AG10803 (cell line): ENCODE data around the gene PRDM16.

Source experiments
- DNase-seq: peaks from one replicate; pipeline ENCODE4 v3.0.0; 2010; ENCODE audit warnings: low read depth
- H3K4me3 ChIP-seq: 2 replicates; pipeline ENCODE4 v1.5.1; 2011; ENCODE audit warnings: mild to moderate bottlenecking, low read length, control low read depth
- CTCF ChIP-seq: conservative IDR thresholded peaks from 2 replicates; pipeline ENCODE4 v1.5.1; 2011; ENCODE audit warnings: mild to moderate bottlenecking, low read length, control low read depth, inconsistent platforms

Gene PRDM16

GRCh38 chr1:3145532-3146325 lies 76.7 kb downstream of the PRDM16 start:
- no peak for DNase-seq
- TF ChIP-seq CTCF: no peak
- no peak overlapping the region for H3K4me3 ChIP-seq

GRCh38 chr1:3146458-3146857 lies 77.5 kb downstream of the PRDM16 start:
- no peak overlapping the region for H3K4me3 ChIP-seq
- no peak for DNase-seq

GRCh38 chr1:3146907-3147306 lies 77.9 kb downstream of the PRDM16 start:
- H3K4me3 ChIP-seq: no peak overlapping the region
- no peak for DNase-seq
- TF ChIP-seq CTCF: no peak

More at GRCh38 chr1:3146458-3146857, 77.5 kb downstream of the PRDM16 start:
- no peak for TF ChIP-seq CTCF

GRCh38 chr1:3148171-3148570 lies 79.2 kb downstream of the PRDM16 start:
- TF ChIP-seq CTCF: no peak
- no peak for DNase-seq
- H3K4me3 ChIP-seq: no peak overlapping the region

- no peak for TF ChIP-seq CTCF
- H3K4me3 ChIP-seq: no peak overlapping the region
- no peak for DNase-seq
Measured at GRCh38 chr1:3149277-3149676, 80.3 kb downstream of the PRDM16 start.

- H3K4me3 ChIP-seq: no peak overlapping the region
- DNase-seq: no peak
- no peak for TF ChIP-seq CTCF
Measured at GRCh38 chr1:3151456-3151855, 82.5 kb downstream of the PRDM16 start.

GRCh38 chr1:3152143-3152542 lies 83.1 kb downstream of the PRDM16 start:
- H3K4me3 ChIP-seq: no peak overlapping the region
- DNase-seq: no peak
- no peak for TF ChIP-seq CTCF
